Stimulated activated naive CD4-positive, alpha-beta T cell treated with Interleukin-2 at 50 U/mL for 16 hours (primary cell): ENCODE results near the gene NTM.

Source experiments
- DNase-seq: peaks from one replicate; lab custom pipeline; 2025; lab: John Stamatoyannopoulos, UW

NTM gene

DNA sequence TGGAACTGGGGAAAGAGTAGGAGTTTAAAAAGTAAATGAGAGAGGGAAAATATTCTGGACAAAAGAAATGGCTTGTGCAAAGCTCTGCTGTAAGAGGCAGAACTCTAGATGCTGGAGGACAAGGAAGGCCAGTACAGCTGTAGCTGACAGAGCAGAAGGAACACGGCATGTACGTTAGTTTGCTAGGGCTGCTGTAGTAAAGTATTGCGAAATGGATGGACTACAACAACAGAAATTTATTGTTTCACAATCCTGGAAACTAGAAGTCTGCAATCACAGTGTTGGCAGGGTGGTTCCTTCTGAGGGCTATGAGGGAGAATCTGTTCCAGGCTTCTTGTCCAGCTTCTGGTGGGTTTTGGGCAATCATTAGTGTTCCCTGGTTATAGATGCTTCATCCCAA is 454.4 kb downstream of the NTM start:
- no peak for DNase-seq

DNA sequence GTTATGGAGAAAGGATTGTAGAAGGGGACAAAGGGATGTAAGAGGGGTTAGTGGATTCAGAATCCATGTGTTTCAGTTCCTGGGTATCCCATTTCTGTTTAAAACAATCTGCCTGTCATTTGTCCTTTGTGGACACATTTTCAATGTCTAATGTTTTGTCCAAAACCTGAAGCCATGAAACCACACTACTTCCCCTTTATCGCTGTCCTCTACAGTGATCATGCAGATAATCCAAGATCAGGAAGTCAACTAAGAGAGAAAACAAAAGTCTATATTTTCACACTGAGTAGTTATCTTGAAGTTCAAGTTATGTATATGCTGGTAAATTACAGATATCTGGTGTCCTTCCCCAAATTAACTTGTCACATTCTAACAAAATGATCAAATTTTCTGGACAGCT is 457.0 kb downstream of the NTM start:
- no peak for DNase-seq

DNA sequence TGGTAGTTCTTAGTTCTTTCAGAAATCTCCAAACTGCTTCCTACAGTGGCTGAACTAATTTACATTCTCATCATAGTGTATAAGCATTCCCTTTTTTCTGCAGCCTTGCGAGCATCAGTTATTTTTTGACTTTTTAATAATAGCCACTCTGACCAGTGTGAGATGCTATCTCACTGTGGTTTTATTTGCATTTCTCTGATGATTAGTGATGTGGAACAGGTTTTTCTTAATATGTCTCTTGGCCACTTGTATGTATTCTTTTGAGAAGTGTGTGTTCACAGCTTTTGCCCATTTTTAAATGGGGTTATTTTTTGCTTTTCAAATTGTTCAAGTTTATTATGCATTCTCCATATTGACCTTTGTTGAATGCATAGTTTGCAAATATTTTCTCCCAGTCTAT is 459.3 kb downstream of the NTM start:
- DNase-seq, result no peak

DNA sequence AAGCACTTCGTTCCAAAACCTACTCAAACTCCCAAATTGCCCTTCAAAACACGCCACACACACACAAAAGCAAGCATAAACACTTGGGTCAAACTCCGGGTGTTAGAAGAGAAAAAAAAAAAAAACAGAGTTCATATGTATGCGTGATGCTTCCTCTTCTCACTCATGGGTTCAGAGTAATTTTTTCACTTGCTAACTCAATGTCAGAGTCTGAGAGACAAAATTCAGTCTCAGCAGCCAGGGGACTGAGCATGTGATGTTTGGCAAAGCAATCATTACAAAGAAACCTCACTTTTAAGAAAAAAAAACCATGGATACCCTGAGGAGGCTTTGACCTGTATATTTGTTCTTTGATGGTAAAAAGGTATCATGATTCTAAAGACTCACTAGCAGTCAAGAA is 461.7 kb downstream of the NTM start:
- no peak for DNase-seq

DNA sequence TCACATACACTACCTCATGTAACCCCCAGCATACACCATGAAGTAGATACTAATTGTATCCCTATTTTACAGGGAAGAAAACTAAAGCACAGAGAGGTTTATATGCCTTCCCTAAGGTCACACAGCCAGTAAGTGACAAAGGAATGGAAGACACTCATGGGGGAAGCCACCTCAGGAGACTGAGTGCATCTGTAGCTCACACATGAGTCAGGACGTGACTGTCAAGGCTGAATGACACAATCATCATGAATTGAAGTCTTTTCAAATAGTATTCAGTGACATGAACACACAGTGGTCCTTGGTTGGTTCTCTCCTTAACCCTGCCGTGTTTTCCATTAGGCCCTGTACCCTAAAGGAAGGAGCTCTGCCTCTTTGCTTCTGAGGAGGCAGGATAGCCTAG is 463.0 kb downstream of the NTM start:
- no peak for DNase-seq

DNA sequence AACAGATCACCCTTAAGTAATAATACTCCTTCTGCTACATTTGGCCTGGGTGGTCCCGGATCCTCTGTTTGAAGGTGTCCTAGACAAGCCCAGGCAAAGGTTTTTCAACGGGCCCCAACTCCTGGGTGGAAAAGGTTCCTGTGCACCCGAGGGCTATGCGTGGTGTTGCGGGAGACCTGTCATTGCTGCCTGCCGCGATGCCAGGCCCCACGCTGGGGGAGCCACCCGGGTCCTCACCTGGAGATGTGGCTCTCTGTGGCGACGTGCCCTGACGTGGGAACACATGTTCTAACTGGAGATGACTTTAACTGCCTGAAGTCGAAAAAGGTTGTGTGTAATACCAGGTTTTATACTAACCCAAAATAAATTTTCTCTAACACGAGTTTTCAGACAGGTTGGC is 467.1 kb downstream of the NTM start:
- DNase-seq, result no peak

DNA sequence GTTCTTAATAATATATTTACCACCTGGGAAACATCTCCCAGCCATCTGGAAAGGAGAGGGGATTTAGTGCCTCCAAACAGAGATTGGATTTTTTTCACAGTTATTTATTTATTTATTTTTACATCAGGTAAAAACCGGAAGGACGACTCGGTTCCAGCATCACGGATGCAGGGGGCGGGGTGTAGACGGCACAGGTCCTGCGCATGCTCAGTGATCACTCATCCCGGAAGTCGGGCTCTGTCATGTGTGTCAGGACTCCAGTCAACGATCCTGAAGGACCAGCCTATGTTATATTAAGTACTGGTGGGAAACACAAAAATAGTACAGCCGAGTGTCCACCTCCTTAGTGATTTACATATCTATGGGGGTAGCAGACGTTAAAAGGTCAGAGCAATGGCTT is 467.6 kb downstream of the NTM start:
- DNase-seq, result no peak

DNA sequence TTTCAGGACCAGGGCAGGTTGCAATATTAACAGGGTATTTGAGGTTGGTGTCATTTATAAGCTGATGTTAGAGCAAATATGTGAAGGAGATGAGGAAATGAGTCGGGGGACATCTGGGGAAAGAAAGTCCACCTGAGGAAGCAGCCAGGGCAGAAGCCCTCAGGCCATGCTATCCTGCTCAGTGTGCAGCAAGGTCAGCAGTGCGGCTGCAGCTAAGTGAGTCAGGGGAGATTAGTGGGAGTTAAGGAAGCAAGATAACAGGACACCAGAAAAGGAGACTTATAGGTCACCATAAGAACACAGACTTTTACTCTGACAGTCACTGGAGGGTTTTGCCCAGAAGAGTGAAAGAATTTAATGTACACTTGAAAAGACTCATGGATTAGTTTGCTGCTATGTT is 468.9 kb downstream of the NTM start:
- DNase-seq, result no peak

DNA sequence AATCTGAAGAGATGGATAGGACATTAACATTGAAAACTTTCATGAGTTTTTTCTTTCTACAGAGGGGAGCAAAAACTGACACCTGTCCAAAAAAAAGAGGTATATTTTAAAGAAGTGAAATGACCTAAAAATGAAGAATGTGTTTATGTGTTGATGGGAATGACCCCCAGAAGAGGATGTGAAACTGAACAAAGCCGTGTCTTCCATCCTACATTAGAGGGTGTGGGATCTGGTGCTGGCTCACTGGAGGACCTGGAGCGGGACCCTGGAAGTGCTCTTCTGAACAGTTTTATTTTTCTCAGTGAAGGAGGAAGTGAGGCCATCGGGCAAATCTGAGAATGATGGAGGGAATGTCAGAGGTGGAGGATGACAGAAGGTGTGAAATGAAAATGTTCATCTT is 470.1 kb downstream of the NTM start:
- DNase-seq, result no peak

DNA sequence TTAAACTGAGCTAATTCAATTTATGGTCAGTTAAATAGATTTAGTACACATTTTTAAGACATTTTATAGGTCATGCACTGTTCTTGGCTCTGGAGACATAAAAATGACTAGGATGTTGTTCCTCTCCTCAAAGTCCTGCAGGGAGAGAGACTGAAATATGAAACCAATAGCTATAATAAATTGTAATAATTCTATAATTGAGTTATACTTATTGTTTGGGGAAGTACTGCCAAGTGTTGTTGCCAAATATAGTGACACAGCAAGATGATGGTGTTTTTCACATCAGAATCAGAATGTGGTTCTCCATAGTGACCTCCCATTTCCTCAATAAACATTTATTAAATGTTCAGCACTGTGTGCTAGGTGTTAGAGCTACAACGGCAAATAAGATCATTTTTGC is 470.6 kb downstream of the NTM start:
- no peak for DNase-seq

DNA sequence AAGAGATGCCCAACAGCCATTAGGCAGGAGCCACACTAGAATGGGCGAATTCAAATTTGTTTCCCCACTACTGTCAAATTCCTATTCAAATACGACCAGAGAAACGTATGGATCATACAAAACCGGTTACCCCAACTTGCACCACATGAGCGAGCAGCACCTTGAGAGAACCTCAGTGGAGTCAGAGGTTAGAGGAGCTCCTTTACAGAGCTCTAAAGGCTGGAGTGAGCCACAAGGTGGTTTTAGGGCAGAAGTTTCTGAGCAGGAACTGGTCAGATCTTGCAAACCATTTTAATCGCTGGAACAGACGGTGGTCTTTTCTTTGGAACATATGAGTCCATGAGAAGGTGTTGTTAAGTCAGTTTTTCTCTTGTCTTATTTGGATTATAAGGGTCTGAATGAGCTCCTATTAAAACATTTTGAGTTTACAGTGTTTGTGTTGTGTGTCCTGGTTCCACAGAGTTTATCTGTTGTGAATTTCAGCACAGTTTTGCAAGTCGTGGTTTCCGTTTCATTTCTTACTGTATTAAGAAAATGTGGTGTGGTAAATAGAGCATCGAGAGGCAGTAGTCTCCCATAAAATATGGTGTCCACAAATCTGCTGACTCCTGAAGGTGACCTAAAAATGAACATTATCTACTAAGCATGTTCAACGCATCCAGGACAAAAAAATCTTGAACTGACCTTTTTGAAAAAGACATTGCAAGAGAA is 471.7 kb downstream of the NTM start:
- DNase-seq, result no peak

DNA sequence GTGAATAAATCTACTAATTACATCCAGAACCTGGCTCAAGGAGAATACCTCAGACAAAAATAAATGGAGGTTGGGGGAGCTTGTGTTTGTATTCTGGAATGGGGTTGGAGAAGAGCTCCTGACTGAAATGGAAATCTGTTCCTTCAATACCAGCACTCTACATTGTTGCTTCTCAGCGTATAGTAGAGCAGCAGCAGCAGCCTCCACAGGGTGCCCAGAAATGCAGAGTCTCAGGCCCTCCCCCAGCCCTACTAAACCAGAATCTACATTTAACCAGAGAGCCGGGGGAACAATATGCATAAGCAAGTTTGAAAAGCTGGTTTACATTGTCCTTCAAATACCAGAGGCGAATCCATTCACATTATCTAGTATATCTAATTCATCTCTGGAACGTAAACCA is 474.8 kb downstream of the NTM start:
- DNase-seq, result no peak

DNA sequence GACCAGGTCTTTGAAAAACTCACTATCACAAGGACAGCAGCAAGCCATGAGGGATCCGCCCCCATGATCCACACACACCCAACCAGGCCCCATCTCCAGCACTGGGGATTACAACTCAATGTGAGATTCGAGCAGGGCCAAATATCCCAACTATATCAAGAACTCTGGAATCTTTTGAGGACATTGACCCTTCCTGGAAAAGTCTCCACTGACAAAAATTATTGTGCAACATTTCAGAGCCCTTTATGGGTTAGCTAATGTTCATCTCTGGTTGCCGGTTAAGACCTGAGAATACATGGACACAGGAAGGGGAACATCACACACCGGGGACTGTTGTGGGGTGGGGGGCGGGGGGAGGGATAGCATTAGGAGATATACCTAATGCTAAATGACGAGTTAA is 479.1 kb downstream of the NTM start:
- DNase-seq, result no peak

DNA sequence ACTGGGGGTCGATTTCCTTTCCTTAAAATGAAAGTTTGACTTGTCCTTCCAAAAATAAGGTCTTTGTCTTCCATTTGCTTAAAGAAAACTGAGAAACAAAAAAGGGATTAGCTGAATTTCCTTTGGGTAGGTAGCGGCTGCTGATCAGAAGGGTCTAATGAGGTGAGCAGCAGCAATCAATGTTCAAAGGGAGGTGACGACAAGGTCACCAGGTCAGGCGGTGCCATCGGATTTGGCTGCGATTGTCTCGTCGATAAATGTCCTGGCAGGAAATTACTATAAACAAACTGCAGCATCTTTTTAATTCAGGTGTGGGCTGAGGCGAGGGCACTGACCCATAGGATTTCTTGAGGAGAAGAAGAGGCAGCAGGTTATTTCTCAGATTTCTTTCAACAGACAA is 480.1 kb downstream of the NTM start:
- DNase-seq, result no peak

DNA sequence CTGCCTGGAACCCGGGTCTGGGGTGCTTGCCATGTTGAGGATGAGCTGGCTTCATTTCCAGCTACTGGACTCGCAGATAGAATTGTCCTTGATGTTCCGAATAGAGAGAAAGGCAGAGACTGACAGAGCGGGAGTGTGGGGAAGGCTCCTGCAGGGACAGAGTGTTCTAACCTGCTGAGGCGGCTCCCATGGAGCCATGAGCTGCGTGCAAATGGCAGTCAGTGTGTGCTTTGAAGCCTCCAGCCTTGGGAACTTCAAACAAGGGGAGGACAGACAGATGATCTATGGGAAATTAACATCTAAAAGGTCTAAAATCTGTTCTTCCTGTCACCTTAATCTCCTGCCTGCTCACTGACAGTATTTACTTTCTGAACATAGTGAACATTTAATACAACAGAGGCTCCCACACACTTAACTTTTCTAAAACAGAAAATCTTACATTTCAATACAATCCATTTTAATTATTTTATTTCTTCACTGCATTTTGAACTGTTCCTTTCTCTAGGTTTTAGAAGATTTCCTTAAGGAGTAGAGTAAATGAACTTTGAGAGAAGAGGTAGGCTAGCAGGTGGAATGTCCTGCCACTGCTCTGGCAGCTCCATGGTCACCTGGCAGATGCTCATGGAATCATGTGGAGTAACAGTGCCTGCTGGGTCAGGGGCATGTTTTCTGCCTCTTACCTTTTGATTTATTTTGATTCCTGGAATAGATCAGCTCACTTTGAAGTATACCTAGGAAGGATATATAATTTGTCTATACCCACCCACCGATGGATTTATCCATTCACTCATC is 481.7 kb downstream of the NTM start:
- no peak for DNase-seq

DNA sequence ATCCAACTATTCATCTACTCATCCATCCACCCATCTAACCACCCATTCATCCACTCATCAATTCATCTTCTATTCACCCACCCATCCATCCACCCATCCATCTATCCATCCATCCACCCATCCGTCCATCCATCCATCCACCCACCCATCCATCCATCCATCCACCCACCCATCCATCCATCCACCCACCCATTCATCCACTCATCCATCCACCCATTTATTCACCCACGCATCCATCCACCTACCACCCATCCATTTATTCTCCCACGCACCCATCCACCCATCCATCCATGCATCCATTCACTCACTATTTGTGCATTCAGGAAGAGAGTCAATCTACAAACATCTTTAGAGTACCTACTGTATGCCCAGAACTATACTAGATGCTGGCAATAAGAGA is 482.3 kb downstream of the NTM start:
- no peak for DNase-seq

DNA sequence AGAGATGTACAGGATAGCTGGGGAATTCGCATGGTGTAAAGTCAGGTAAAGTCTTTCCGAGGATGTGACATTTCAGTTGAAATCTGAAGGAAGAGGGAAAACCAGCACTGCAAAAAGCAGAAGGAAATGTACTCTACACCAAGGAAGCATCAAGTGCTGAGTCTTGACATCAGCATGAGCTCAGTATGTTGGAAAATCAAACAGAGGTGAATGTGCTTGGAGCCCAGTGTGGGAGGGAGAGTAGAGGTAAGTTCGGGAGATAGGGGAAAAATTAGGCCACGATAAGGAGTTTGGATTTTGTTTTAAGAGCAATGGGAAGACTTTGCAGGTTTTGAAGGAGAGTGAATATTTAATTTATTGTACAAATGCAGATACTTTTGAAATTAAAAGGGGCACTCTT is 484.0 kb downstream of the NTM start:
- no peak for DNase-seq

DNA sequence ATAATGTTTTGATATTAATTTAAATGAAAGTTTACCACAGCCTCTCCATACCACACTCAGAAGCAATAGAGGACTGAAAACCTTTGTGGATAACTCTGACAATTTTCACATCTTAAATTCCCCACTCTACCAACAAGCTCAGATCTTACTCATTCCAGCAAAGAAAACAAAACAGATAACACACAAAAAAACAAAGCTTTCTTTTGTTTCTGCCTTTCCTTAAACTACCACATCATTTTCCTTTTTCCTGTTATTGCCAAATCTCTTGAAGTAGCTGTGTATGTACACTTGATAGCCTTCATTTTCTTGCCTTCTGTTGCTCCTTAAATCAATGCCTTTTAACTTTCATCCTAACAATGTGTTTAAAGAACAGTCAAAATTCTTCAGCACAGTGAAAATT is 484.9 kb downstream of the NTM start:
- no peak for DNase-seq

DNA sequence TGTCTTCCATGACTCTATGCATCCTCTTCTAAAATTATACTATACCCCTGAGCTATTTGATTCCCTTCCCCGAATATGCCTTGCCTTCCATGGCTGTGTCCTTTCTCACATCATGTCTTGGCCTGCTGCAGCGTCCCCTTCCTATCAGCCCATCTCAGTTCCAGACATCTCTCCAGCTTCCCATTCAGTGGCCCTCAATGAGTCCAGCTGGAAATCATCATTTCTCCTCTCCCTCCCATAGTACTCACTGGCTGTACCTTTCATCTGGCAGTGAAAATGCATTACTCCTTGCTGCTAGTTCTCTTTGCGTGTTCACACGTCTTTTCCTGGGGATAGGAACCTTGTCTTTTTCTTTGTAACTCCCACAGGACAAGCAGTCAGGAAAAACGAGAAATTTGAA is 486.8 kb downstream of the NTM start:
- DNase-seq, result no peak

DNA sequence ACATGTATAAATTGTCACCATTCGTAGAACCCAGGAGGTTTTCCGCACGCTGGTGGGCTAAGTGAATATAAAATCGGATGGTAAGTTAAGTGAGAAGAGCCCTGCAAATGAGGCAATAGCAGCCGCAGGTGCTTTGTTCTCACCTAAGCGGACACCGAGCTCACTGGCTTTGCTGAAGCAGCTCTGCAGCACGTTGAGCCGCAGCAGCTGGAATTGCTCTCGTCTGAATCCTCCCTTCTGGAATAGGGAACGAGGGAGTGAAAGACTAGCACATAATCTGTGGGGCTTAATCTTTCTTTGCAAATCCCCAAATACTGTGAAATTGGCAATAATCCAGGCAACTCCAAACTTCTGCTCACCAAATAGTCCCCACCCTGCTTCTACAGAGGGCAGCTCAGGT is 488.1 kb downstream of the NTM start:
- DNase-seq, result no peak

DNA sequence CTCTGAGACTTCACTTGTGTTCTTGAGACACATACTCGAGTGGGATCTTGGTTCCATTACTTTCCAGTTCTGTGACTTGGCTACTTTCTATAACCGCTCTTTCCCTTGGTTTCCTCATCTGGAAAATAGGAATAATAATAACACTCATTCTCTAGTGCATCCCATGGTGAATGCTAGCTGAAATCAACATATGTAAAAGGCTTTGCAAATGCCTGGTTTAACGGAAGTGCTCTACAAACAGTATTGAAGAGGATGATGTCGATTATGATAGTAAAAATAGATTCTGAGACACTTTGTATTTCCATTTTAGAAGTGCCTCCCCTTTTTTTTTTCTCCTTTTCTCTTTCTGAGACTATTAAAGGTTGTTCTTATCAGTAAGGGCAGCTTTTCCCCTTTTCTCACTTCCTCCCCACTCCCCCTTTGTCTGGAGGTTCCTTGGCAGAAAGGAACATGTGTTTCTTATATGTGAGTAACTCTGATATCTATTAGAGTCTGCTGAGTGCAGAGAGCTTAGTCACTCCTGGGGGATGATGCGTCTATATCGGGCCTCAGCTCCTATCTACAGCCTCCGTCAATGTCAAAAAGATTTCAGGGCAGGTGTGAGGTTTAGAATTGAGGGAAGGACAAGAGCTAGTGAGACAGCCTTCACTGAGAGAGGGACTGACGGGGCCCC is 489.3 kb downstream of the NTM start:
- no peak for DNase-seq

DNA sequence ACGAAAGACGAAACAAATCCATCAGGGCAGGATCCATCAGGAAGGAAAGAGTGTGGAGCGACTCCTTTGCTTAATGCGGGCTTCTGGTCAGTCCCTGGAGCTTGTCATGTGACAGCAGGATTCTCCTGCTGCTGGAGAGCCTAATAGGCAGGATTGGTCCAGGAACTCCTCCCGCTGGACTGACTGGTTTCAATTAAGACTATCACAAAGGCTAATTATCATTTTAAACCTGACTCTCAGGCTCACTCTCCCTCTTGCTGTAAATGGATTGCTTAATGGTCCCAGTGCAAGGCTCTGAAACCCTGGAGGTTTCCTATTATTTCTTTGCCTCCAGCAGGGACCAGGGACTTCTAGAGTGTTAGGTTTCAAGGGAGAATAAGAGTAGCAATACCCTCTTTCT is 493.8 kb downstream of the NTM start:
- DNase-seq, result no peak

DNA sequence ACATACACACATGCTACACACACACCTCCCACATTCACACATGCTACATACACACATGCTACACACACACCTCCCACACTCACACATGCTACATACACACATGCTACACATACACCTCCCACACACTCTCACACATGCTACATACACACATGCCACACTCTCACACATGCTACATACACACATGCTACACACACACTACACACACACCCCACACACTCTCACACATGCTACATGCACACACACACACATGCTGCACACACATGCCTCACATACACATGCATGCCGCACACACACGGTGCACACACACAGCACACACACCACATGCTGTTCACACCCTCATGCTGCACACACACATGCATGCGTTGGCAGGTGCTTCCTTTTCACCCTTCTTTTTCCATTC is 495.4 kb downstream of the NTM start:
- no peak for DNase-seq
